PC-9 (cell line): ENCODE results near the gene FOXN3.

Experiments
- EZH2 ChIP-seq: fragments of 200-600 bp; sonication (generic); IDR thresholded peaks from 2 replicates; pipeline ENCODE4 v1.8.0; 2017; ENCODE audit warnings: antibody characterized with exemption, low read depth
- TF ChIP-seq, protein P1 (sequence below): fragments of 200-600 bp; sonication (generic); conservative IDR thresholded peaks from 2 replicates; pipeline ENCODE4 v1.6.1; 2017; ENCODE audit warnings: mixed run types, antibody characterized with exemption, mild to moderate bottlenecking, moderate library complexity

- no peak for TF ChIP-seq EZH2
- TF ChIP-seq, protein P1, sequence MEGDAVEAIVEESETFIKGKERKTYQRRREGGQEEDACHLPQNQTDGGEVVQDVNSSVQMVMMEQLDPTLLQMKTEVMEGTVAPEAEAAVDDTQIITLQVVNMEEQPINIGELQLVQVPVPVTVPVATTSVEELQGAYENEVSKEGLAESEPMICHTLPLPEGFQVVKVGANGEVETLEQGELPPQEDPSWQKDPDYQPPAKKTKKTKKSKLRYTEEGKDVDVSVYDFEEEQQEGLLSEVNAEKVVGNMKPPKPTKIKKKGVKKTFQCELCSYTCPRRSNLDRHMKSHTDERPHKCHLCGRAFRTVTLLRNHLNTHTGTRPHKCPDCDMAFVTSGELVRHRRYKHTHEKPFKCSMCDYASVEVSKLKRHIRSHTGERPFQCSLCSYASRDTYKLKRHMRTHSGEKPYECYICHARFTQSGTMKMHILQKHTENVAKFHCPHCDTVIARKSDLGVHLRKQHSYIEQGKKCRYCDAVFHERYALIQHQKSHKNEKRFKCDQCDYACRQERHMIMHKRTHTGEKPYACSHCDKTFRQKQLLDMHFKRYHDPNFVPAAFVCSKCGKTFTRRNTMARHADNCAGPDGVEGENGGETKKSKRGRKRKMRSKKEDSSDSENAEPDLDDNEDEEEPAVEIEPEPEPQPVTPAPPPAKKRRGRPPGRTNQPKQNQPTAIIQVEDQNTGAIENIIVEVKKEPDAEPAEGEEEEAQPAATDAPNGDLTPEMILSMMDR: no peak
Measured at GRCh38 chr14:89452281-89452680, 35.2 kb upstream of the FOXN3 start.
